Cardiac muscle cell (in vitro differentiated cells and primary cell): Measurements from ENCODE around the gene VIT. TPM values are rescaled to one million over a fixed set of nuclear protein-coding genes. Genes with fewer than 3 reads are reported as not detected.
A peak's percentile ranks its signal among the peaks of the same experiment; 100 is the strongest.

ENCODE experiments used
- DNase-seq, 2 donors: peaks; one replicate each; pipeline versions ENCODE4 v3.0.0 to v3.0.0-alpha.2; 2010 to 2017; ENCODE audit warnings: low read depth in 1 of 2, low spot score in 1 of 2
- H3K27ac ChIP-seq: fragments of 200-600 bp; sonication (generic); 2 replicates; pipeline ENCODE4 v1.5.1; 2016
- H3K27me3 ChIP-seq: fragments of 200-600 bp; sonication (generic); 2 replicates; pipeline ENCODE4 v1.6.0; 2016; ENCODE audit warnings: control low read depth
- H3K36me3 ChIP-seq: fragments of 200-600 bp; sonication (generic); 2 replicates; pipeline ENCODE4 v1.5.1; 2016; ENCODE audit warnings: control low read depth
- H3K4me1 ChIP-seq: fragments of 200-600 bp; sonication (generic); 2 replicates; pipeline ENCODE4 v1.8.1; 2017; ENCODE audit warnings: low read depth, mild to moderate bottlenecking, mixed run types
- H3K4me3 ChIP-seq: fragments of 200-600 bp; sonication (generic); 2 replicates; pipeline ENCODE4 v1.5.1; 2016; ENCODE audit warnings: mild to moderate bottlenecking
- H3K9me3 ChIP-seq: fragments of 200-600 bp; sonication (generic); 2 replicates; pipeline ENCODE4 v1.5.1; 2017; ENCODE audit warnings: low read depth, mild to moderate bottlenecking, control low read depth
- polyA plus RNA-seq: library from polyadenylated mRNA; unstranded; fragments of >200 nt; fragmentation: Nextera tagmentation; extraction: Ambion mirVana; gene quantifications from 2 replicates; pipeline ENCODE4 v1.2.1, GENCODE V29; 2016
- total RNA-seq: library from RNA; depleted of rRNA; stranded (reverse); fragments of >200 nt; gene quantifications from 2 replicates; pipeline ENCODE4 v1.2.3, GENCODE V29; 2016
- TF ChIP-seq, protein P1 (sequence below): IDR thresholded peaks from 2 replicates; pipeline ENCODE4 v1.5.1; 2012; ENCODE audit warnings: low read depth, mild to moderate bottlenecking, low read length

VIT gene
- total and polyA plus RNA-seq, 2 experiments from 2014 or later = not detected

DNA sequence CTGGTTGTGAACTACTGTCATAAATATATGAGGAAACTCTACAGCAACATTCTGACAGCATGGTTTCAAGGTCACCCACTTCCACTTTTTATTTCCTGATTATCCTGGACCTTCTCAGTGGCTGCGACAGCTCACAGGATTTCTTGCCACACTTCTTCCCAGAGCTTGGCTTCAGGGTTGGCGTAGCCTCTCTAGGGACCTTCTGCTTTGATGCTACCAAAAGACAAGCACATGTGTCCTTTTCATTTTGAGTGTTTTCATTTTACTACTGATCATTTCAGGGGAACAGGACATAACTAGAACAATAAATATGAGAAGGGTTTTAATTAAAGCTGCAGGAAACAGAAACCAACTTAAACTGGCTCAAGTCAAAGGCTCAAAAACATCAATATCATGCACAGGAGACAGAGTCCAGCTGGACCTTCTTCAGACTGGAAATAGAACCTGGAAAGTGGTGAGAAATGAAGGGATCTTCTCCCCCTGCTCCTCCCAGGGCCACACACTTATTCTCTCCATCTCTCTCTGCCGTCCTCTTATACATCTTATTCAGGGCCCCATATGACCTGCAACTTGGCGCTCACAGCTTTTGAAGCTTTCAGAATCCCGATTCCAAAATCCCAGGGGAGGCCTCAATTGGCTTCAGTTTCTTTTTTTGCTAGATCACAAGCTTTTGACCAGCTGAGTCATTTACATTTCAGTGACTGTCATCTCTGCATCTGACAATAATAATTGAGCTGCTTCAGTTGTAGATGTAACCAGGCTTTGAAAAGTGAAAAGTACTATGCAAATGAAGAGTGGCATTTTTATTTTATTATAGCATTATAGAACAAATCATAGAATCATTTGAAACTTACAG is 9.7 kb downstream of the VIT start:
- H3K4me1 ChIP-seq = peaks cover 6% of the 10 kb centered on the region
- H3K27ac ChIP-seq = no peak overlapping the region
- TF ChIP-seq, protein P1, sequence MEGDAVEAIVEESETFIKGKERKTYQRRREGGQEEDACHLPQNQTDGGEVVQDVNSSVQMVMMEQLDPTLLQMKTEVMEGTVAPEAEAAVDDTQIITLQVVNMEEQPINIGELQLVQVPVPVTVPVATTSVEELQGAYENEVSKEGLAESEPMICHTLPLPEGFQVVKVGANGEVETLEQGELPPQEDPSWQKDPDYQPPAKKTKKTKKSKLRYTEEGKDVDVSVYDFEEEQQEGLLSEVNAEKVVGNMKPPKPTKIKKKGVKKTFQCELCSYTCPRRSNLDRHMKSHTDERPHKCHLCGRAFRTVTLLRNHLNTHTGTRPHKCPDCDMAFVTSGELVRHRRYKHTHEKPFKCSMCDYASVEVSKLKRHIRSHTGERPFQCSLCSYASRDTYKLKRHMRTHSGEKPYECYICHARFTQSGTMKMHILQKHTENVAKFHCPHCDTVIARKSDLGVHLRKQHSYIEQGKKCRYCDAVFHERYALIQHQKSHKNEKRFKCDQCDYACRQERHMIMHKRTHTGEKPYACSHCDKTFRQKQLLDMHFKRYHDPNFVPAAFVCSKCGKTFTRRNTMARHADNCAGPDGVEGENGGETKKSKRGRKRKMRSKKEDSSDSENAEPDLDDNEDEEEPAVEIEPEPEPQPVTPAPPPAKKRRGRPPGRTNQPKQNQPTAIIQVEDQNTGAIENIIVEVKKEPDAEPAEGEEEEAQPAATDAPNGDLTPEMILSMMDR = no peak

GRCh38 chr2:36707050-36707449 is 10.5 kb downstream of the VIT start:
- no peak overlapping the region for H3K27ac ChIP-seq
- DNase-seq = peak in 1 of 2 donors; percentile 59
- H3K36me3 ChIP-seq = no peaks in the 10 kb centered on the region
- no peaks in the 10 kb centered on the region for H3K9me3 ChIP-seq
- no peak overlapping the region for H3K4me3 ChIP-seq
- no peaks in the 10 kb centered on the region for H3K4me1 ChIP-seq
- H3K27me3 ChIP-seq = no peaks in the 10 kb centered on the region
- TF ChIP-seq, protein P1 = no peak

More for the DNA sequence above, 9.7 kb downstream of the VIT start:
- no peak for DNase-seq
- Histone ChIP-seq H3K27me3 (no peaks in the 10 kb centered on the region), H3K4me3 (no peak overlapping the region), H3K9me3 (no peaks in the 10 kb centered on the region), H3K36me3 (no peaks in the 10 kb centered on the region)

DNA sequence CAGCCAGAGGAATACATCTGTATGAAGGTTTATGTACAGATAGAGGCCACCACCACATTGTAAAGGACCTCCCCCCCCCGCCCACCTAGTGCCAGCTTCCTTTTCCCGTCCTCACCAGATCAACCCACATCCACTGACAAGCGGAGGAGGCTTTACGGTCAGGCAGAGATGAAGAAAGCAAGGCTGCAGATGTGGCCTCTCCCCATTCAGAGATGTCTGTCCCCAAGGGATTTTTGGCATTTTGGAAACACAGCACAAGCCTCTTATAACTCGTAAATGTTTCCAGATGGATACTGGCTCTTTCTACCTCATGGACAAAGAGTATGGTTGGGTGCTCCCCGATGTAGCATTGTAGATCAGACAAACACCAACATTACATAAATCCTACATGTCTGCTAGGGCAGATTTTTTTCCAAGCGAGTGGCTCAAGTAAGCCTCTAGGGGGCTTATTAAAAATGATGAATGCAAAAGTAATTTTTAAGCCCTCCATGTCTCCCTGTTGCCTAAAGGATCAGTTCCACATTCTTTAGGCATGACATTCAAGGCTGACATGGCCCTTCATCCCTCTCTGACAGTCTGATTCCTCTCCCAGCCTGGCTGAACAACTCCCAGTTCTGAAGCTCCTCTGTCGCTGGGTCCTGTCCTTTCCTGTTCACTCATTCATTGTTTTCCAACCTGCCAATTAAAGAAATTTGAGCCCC is 11.7 kb downstream of the VIT start:
- Histone ChIP-seq H3K27ac (no peak overlapping the region), H3K9me3 (no peaks in the 10 kb centered on the region)
- peak in 1 of 2 donors; percentile 31 for DNase-seq

GRCh38 chr2:36710858-36711515 is 14.5 kb downstream of the VIT start:
- TF ChIP-seq, protein P1 = no peak
- H3K27ac ChIP-seq = no peak overlapping the region
- no peaks in the 10 kb centered on the region for H3K36me3 ChIP-seq
- no peaks in the 10 kb centered on the region for H3K9me3 ChIP-seq
- H3K27me3 ChIP-seq = no peaks in the 10 kb centered on the region
- no peak for DNase-seq
- no peak overlapping the region for H3K4me3 ChIP-seq
- no peaks in the 10 kb centered on the region for H3K4me1 ChIP-seq

More for the DNA sequence above, 11.7 kb downstream of the VIT start:
- Histone ChIP-seq H3K4me3 (no peak overlapping the region), H3K4me1 (no peaks in the 10 kb centered on the region), H3K27me3 (no peaks in the 10 kb centered on the region), H3K36me3 (no peaks in the 10 kb centered on the region)
- TF ChIP-seq, protein P1 = peak; percentile 1

GRCh38 chr2:36711741-36712314 is 15.3 kb downstream of the VIT start:
- Histone ChIP-seq H3K36me3 (no peaks in the 10 kb centered on the region), H3K4me3 (no peak overlapping the region), H3K4me1 (no peaks in the 10 kb centered on the region), H3K27me3 (no peaks in the 10 kb centered on the region), H3K27ac (no peak overlapping the region), H3K9me3 (no peaks in the 10 kb centered on the region)
- TF ChIP-seq, protein P1 = no peak
- no peak for DNase-seq
